AG04449 (cell line): ENCODE results near the gene RGPD8.
A peak's percentile ranks its signal among the peaks of the same experiment; 100 is the strongest.
"Not testable (repeated sequence)": the region's sequence is repeated elsewhere in the genome, so short reads cannot be mapped to it uniquely, and the experiment has no call there.

Experiments used
- CTCF ChIA-PET: fragments of 350-600 bp; formaldehyde crosslinking; extraction: SDS; loops from one replicate; lab custom pipeline; 2021; ENCODE audit warnings: antibody characterized with exemption; lab: Yijun Ruan, JAX
- POLR2A ChIA-PET: fragments of 400-600, 350-600 bp; formaldehyde crosslinking; extraction: SDS; loops from one replicate; lab custom pipeline; 2020; ENCODE audit warnings: antibody characterized with exemption, inconsistent platforms; lab: Yijun Ruan, JAX
- DNase-seq: peaks from one replicate; pipeline ENCODE4 v3.0.0-alpha.2; 2010; ENCODE audit warnings: low read depth, low spot score
- H3K4me3 ChIP-seq: 2 replicates; pipeline ENCODE4 v1.5.1; 2011; ENCODE audit warnings: low read depth, mild to moderate bottlenecking, control low read depth, low read length
- TF ChIP-seq, protein P1 (sequence below): IDR thresholded peaks from one replicate; pipeline ENCODE4 v1.5.1; 2011; ENCODE audit warnings: mild to moderate bottlenecking, moderate library complexity, low read length, control low read depth, inconsistent platforms; ENCODE audit not compliant: insufficient read depth; ENCODE audit errors: missing control alignments

RGPD8 gene

DNA sequence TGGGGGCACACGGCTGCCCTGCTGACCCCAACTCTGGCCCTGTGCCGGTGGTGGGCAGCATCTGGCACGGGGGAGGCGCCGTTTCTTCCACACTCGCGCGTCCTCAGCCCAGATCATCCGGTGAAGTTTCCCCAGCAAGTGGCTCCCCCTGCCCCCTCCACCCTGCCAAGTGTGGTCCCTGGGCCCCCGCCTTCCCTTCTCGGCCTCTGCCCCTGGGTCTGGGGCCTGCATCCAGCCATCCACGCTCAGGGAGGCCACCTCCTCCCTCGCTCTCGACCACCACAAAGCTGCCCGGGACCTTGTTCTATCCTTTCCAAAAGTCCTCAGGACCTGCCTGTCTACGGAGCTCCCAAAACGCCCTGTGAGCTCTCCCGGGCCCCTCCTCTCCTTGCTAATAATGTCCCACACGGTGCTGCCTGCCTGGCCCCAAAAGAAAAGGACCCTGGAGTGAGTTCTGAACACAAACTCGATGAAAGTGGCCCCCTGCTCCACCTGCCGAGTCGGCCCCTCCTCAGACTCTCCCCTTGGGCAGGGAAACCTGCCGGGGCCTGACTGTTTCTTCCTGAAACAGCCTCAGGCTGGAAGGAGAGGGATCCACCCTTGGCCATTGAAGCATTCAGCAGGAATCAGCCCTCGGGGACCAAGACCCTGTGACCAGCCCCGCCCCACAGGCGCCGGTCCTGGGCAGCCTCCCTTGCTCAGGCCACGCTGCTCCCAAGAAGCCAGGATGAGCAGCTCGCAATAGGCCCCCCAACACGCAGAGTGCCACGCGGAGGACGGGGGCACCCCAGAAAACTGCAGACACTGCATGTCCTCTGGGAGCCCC lies 1.7 kb upstream of the RGPD8 start:
- POLR2A ChIA-PET, H3K4me3 ChIP-seq, DNase-seq: not testable (repeated sequence)
- CTCF ChIA-PET = interaction anchor here (1.1 to 2.9 kb wide), 3 partner anchors 175 to 314 kb away, joined by 3 to 20 read pairs (median 17); no protein-coding TSS in a partner anchor

DNA sequence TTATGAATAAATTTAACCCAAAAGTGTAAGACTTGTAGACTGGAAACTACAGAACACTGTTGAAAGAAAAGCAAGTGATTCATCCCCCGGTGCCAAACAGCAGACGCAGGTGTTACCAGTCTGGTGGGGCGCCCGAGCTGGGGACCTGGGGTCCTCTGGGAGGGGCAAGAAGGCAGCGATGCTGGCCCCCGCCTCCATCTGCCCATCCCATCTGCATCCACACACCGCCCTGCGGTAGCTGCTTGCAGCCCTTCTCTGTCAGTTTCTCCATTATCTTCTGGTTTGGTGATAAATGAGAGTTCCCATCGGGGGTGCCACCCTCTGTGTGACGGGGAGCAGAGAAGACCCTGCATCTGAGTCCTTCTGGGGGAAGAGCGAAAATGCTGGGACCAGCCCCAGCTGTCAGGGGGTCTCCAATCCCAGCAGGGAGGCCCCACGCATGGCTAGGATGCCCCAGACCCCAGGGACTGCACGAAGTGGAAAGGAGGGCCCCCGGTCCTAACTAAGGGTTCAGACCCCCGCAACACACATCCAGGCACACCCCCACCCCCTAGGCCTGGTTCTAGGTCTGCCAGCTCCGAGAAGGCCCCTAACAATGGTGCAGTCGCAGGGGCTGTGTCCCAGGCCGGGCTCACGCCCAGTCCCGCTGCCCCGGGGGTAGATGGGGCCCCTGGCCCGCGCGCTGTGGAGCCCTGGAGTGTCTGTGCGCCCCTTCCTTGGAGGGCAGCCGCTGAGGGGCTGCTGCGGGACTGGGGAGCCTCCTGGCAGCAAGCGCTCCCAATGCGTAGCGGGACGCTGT lies 686 bp upstream of the RGPD8 start:
- ChIA-PET POLR2A (no interaction called here), CTCF (interaction anchor here (0.6 to 2.9 kb wide), 6 partner anchors 28 to 313 kb away, joined by 3 to 20 read pairs (median 4); partner anchors contain the start of gene ZC3H8)
- no peak overlapping the region for H3K4me3 ChIP-seq

DNA sequence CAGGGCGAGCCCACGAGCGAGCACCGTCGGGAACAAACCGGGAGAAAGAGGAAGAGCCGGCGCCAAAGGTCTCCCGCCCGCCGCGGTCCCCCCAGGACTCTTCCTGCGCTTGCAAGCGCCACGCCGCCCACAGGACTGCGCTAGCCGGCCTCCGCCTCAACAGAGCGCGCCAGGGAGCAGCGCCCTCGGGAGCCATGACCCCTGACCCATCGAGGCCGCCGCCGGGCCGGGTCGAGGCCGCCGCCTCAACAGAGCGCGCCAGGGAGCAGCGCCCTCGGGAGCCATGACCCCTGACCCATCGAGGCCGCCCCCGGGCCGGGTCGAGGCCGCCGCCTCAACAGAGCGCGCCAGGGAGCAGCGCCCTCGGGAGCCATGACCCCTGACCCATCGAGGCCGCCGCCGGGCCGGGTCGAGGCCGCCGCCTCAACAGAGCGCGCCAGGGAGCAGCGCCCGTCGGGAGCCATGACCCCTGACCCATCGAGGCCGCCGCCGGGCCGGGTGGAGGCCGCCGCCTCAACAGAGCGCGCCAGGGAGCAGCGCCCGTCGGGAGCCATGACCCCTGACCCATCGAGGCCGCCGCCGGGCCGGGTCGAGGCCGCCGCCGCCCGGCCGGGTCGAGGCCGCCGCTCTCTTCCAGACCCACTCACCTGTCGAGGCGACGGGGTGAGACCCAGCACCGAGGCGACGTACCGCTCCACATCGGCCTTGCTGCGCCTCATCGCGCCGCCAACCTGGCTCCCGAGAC lies 538 bp downstream of the RGPD8 start:
- POLR2A ChIA-PET, DNase-seq: not testable (repeated sequence)
- H3K4me3 ChIP-seq = peak overlapping the region; percentile 44
- CTCF ChIA-PET = interaction anchor here (0.6 to 2.9 kb wide), 5 partner anchors 61 to 311 kb away, joined by 3 to 20 read pairs (median 7); no protein-coding TSS in a partner anchor

More for the DNA sequence above, 686 bp upstream of the RGPD8 start:
- TF ChIP-seq, protein P1, sequence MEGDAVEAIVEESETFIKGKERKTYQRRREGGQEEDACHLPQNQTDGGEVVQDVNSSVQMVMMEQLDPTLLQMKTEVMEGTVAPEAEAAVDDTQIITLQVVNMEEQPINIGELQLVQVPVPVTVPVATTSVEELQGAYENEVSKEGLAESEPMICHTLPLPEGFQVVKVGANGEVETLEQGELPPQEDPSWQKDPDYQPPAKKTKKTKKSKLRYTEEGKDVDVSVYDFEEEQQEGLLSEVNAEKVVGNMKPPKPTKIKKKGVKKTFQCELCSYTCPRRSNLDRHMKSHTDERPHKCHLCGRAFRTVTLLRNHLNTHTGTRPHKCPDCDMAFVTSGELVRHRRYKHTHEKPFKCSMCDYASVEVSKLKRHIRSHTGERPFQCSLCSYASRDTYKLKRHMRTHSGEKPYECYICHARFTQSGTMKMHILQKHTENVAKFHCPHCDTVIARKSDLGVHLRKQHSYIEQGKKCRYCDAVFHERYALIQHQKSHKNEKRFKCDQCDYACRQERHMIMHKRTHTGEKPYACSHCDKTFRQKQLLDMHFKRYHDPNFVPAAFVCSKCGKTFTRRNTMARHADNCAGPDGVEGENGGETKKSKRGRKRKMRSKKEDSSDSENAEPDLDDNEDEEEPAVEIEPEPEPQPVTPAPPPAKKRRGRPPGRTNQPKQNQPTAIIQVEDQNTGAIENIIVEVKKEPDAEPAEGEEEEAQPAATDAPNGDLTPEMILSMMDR = no peak
- DNase-seq = no peak

DNA sequence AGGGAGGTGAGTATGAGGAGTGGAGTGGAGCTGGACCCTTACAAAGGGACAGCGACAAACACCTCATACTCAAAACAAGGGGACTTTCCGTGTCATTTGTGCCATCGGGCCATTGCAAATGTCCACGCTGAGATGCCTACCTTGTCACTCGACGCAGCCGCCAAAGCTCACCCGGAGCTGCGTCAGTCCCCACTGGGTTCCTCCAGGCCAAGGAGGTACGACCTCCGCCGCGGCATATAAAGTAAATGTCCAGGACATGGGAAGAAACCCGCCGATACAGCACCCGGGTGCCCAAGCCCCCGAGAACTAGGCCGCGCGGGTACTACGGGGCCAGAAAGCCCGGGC lies 1.1 kb downstream of the RGPD8 start:
- POLR2A ChIA-PET, DNase-seq: not testable (repeated sequence)
- H3K4me3 ChIP-seq = peak overlapping the region; percentile 43
- CTCF ChIA-PET = interaction anchor here (1.1 to 1.6 kb wide), 3 partner anchors 168 to 310 kb away, joined by 3 to 7 read pairs (median 3); no protein-coding TSS in a partner anchor

DNA sequence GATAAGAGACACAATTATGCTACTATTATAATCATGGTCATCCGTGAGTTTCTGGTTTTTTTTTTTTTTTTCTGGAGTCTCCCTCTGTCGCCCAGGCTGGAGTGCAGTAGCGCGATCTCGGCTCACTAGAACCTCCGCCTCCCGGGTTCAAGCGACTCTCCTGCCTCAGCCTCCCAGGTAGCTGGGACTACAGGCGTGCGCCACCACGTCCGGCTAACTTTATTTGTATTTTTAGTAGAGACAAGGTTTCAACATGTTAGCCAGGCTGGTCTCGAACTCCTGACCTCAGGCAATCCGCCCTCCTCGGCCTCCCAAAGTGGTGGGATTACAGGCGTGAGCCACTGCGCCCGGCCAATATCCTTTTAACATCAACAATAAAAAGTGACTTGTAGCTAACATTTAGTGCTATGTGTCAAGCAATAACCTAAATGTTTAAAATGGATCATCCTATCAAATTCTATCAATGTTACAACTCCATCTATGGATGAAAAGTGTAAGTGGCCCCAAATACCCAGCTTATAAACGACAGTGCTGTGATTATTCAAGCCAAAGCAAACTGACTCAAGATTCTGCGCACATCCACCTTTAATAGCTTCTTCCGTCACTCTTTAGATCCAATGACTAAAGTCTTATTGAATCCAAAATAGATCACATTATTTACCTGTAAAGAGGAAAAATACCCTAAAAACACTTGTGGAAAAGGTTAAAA lies 1.7 kb downstream of the RGPD8 start:
- CTCF ChIA-PET = interaction anchor here (0.7 to 1.6 kb wide), 4 partner anchors 168 to 311 kb away, joined by 3 to 7 read pairs (median 3); no protein-coding TSS in a partner anchor
- DNase-seq, POLR2A ChIA-PET, H3K4me3 ChIP-seq: not testable (repeated sequence)

DNA sequence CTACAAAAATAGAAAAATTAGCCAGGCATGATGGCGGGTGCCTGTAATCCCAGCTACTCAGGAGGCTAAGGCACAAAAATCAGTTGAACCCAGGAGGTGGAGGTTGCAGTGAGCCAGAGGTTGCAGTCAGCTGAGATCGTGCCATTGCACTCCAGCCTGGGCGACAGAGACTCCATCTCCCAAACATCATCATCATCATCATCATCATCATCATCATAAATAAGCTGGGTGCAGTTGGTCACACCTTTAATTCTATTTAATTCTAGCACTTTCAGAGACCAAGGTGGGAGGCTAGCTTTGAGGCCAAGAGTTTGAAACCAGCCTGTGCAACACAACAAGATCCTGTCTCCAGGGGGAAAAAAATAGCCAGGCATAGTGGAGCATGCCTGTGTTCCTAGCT lies 8.9 kb downstream of the RGPD8 start:
- H3K4me3 ChIP-seq, CTCF ChIA-PET, DNase-seq, POLR2A ChIA-PET: not testable (repeated sequence)

DNA sequence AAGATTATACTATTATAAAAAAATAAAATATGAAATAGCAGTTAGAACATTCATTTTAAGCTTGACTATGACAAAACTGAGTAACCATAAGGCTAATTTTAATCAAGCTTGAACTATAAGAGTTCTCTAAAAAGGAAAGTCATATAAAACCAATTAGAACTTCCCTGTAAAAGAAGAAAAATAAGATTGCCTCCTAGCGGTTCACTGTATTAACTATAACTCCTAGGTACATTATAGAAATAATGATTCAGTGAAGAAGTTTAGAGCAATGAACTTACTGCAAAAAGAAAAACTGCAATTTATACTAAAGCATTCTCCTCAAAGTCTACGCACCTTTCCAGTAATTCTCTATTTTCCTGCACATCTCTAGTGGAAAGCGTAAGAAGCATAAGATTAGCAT lies 16.6 kb downstream of the RGPD8 start:
- POLR2A ChIA-PET, DNase-seq, CTCF ChIA-PET, H3K4me3 ChIP-seq: not testable (repeated sequence)

DNA sequence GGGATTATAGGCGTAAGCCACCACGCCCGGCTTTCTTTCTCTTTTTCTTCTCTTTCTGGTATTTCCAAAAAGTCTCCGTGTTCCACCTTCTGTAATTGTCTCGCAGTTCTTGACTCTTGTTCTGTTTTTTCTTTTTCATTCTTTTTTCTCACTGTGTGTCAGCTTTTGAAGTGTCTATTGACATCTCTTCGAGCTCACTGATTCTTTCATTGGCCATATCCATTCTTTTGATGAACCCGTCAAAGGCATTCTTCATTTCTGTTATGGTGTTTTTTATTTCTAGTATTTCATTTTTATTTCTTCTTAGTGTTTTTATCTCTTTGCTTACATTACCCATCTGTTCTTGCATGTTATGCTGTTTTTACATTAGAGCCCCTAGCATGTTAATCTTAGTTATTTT lies 73.4 kb downstream of the RGPD8 start:
- H3K4me3 ChIP-seq, CTCF ChIA-PET, DNase-seq, POLR2A ChIA-PET: not testable (repeated sequence)

DNA sequence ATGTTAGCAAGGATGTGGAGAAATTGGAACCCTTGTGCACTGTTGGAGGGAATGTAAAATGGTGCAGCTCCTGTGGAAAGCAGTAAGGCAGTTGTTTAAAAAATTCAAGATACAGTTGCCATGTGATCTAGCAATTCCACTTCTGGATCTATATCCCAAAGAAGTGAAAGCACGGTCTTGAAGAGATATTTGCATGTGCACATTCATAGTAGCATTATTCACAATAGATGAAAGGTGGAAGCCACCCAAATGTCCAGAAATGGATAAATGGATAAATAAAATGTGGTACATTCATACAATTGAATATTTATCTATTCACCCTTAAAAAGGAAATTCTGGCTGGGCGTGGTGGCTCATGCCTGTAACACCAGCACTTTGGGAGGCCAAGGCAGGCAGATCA lies 79.1 kb downstream of the RGPD8 start:
- DNase-seq, POLR2A ChIA-PET, CTCF ChIA-PET, H3K4me3 ChIP-seq: not testable (repeated sequence)

DNA sequence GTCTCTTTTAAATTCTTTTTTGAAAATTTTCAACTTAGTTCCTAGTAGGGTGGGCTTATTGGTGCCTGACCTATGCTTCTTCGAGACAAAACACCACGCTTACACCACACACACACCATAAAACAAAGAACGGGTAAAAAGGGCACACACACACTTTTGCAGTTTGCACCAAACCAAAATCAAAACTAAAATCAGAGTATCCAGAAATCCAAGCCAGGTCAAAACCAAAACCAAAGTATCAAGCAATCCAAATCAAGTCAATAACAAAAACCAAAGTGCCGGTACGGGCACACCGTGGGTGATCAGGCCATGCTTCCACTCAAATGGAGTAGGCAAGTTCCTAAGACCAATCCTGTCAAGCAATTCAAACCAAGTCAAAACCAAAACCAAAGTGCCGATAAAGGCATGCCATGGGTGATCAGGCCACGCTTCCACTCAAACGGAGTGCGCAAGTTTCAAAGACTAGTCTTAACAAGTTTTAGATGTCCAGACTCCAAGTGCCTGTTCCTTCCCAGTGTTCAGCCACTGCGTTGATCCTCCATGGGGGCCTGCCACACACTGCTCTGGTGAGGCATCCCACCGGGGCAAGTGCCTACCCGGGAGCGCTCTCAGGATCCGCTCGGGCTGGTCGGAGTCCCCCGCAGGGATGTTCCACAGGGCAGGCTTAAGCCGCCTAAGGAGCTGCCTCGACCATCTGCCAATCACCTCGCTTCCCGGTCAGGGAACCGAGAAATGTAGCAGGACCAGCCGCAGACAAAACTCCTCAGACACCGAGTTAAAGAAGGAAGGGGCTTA lies 80.4 kb downstream of the RGPD8 start:
- CTCF ChIA-PET, DNase-seq, H3K4me3 ChIP-seq, POLR2A ChIA-PET: not testable (repeated sequence)

DNA sequence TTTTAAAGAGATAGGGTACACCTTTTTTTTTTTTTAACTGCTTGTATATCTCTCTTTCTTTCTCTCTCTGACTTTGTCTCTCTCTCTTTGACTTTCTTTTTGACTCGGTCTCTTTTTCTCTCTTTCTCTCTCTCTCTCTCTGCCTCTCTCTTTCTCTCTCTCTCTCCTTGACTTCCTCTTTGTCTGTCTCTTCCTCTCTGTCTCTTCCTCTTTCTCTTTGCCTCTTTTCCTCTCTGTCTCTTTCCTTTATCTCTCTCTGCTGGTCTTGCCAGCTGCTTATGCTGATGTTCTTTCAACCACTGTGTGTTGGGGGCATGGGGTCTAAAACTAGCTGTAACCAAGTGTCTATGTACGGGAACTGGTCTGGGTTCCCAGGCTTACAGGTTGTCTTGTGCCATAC lies 81.2 kb downstream of the RGPD8 start:
- DNase-seq, POLR2A ChIA-PET, H3K4me3 ChIP-seq, CTCF ChIA-PET: not testable (repeated sequence)
